A673 (cell line): Measurements from ENCODE around the gene ARHGAP26. TPM values are rescaled to one million over a fixed set of nuclear protein-coding genes. Genes with fewer than 3 reads are reported as not detected.
A peak's percentile ranks its signal among the peaks of the same experiment; 100 is the strongest.

ENCODE experiments used
- BruUV-seq: library from RNA; stranded (reverse); fragments of 400-500 nt; replicated peaks from 2 replicates; lab custom pipeline; 2021; lab: Mats Ljungman, UMichigan
- CTCF ChIA-PET: fragments of 300-600 bp; sonication (Branson Sonifier 250); formaldehyde crosslinking; loops from one replicate; lab custom pipeline; 2022; ENCODE audit warnings: antibody characterized with exemption; lab: Charles Lee
- POLR2A ChIA-PET: fragments of 300-600 bp; sonication (Branson Sonifier 250); formaldehyde crosslinking; loops from one replicate; lab custom pipeline; 2022; ENCODE audit warnings: antibody characterized with exemption; ENCODE audit not compliant: low non-redundant PET; lab: Charles Lee
- DNase-seq: peaks from one replicate; pipeline ENCODE4 v3.0.0-alpha.2; 2015; ENCODE audit warnings: low spot score
- H3K27ac ChIP-seq: fragments of 200-600 bp; sonication (generic); 2 replicates; pipeline ENCODE4 v1.5.1; 2016; ENCODE audit warnings: mixed run types, low read depth, mild to moderate bottlenecking, mixed read lengths, antibody characterized with exemption, low read length; ENCODE audit not compliant: poor library complexity, severe bottlenecking
- H3K27me3 ChIP-seq: fragments of 200-600 bp; sonication (generic); replicated peaks from 2 replicates; pipeline ENCODE4 v1.6.1; 2017; ENCODE audit warnings: mixed run types, low read depth, mild to moderate bottlenecking, mixed read lengths, antibody characterized with exemption, low read length; ENCODE audit not compliant: insufficient read depth, poor library complexity
- H3K36me3 ChIP-seq: fragments of 200-600 bp; sonication (generic); 2 replicates; pipeline ENCODE4 v1.6.1; 2016; ENCODE audit warnings: mixed run types, mild to moderate bottlenecking, mixed read lengths, antibody characterized with exemption, low read length; ENCODE audit not compliant: insufficient read depth, poor library complexity, severe bottlenecking
- H3K4me1 ChIP-seq: fragments of 200-600 bp; sonication (generic); 2 replicates; pipeline ENCODE4 v1.6.1; 2017; ENCODE audit warnings: mixed run types, mild to moderate bottlenecking, mixed read lengths, antibody characterized with exemption, low read length; ENCODE audit not compliant: insufficient read depth, poor library complexity, severe bottlenecking
- H3K4me3 ChIP-seq: fragments of 200-600 bp; sonication (generic); 2 replicates; pipeline ENCODE4 v1.5.1; 2016; ENCODE audit warnings: low read depth, mixed run types, mild to moderate bottlenecking, mixed read lengths, low read length; ENCODE audit not compliant: poor library complexity, severe bottlenecking
- H3K9me3 ChIP-seq: fragments of 200-600 bp; sonication (generic); 2 replicates; pipeline ENCODE4 v1.6.1; 2016; ENCODE audit warnings: mixed run types, low read depth, mild to moderate bottlenecking, mixed read lengths, antibody characterized with exemption, low read length; ENCODE audit not compliant: poor library complexity, severe bottlenecking
- EZH2 ChIP-seq: fragments of 200-600 bp; sonication (generic); IDR thresholded peaks from 2 replicates; pipeline ENCODE4 v1.6.1; 2017; ENCODE audit warnings: borderline replicate concordance, low read depth, mild to moderate bottlenecking, mixed read lengths, antibody characterized with exemption, low read length; ENCODE audit not compliant: poor library complexity, severe bottlenecking
- intact Hi-C: fragments of 100-400 bp; cut with micrococcal nuclease; formaldehyde crosslinking; loops from one replicate; pipeline ENCODE4 v1.10.0; 2022; ENCODE audit not compliant: unreplicated experiment
- total RNA-seq: library from RNA; stranded (reverse); gene quantifications from 2 replicates; pipeline ENCODE4 v1.2.3, GENCODE V29; 2021
- TF ChIP-seq, protein P1 (sequence below): fragments of 300-800, 200-600 bp; sonication (generic); conservative IDR thresholded peaks from 2 replicates; pipeline ENCODE4 v1.5.1; 2017; ENCODE audit warnings: low read depth, mild to moderate bottlenecking, antibody characterized with exemption, low read length, moderate library complexity, mixed read lengths

The ARHGAP26 gene
- total RNA-seq, 1 experiment from 2014 or later: 25.5 TPM

DNA sequence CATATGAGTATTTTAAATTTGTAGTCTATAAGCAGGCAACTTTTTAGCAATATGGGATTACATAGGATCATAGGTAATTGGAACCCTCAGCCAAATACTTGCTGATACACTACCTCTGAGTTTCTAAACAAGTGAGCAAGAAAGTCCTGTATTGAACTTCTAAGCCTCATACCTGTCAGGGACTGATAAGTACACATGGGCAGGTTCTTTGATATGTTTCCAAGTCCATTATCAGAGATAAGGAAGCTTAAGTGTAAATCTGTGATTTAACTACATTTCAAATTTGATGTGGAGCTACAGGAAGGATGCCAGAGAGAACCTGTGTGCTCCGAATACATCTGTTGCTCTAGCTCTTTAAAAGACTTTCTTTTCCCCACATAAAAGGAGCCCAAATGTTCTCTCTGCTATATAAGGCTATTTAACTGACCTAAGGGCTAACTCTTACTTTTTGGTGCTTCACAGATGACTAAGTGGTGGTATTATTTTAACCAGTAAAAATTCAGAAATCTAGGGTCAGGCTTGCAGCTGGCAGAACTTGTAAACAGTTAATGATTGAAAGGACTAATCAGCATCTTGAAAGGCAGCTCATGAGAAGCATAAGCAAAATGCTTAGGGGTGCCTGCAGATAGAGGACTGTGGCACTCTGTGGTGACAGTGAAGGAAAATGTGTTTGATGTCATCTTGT lies 404.7 kb downstream of the ARHGAP26 start:
- BruUV-seq: no TSS peak
- Histone ChIP-seq H3K4me1 (no peaks in the 10 kb centered on the region), H3K27me3 (no peaks in the 10 kb centered on the region), H3K9me3 (no peaks in the 10 kb centered on the region), H3K4me3 (no peak overlapping the region), H3K36me3 (no peaks in the 10 kb centered on the region), H3K27ac (no peak overlapping the region)
- ChIA-PET CTCF (interaction anchor here (0.5 kb wide), 2 partner anchors 14 to 351 kb away, joined by 3 to 7 read pairs; no protein-coding TSS in a partner anchor), POLR2A (no interaction called here)
- no peak for TF ChIP-seq EZH2
- TF ChIP-seq, protein P1, sequence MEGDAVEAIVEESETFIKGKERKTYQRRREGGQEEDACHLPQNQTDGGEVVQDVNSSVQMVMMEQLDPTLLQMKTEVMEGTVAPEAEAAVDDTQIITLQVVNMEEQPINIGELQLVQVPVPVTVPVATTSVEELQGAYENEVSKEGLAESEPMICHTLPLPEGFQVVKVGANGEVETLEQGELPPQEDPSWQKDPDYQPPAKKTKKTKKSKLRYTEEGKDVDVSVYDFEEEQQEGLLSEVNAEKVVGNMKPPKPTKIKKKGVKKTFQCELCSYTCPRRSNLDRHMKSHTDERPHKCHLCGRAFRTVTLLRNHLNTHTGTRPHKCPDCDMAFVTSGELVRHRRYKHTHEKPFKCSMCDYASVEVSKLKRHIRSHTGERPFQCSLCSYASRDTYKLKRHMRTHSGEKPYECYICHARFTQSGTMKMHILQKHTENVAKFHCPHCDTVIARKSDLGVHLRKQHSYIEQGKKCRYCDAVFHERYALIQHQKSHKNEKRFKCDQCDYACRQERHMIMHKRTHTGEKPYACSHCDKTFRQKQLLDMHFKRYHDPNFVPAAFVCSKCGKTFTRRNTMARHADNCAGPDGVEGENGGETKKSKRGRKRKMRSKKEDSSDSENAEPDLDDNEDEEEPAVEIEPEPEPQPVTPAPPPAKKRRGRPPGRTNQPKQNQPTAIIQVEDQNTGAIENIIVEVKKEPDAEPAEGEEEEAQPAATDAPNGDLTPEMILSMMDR: no peak
- no peak for DNase-seq
- intact Hi-C loops: no loop called here

DNA sequence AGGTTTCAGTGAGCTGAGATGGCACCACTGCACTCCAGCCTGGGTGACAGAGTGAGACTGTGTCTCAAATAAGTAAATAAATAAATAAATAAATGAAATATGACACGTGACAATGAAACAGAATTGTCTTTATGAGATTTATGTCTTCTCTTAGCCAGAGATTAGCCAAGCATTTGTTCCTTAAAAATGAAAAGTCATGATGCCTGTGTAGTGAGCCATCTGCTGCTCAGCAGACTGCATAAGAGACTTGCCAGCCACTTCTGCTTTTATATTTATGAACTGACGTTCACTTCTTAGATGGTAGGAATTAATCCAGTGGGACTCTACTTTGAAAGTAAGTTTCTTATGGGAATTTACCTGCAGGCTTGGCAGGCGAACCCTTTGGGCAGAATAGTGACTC lies 405.9 kb downstream of the ARHGAP26 start:
- BruUV-seq: no TSS peak
- Histone ChIP-seq H3K36me3 (no peaks in the 10 kb centered on the region), H3K4me1 (no peaks in the 10 kb centered on the region), H3K27ac (no peak overlapping the region), H3K9me3 (no peaks in the 10 kb centered on the region), H3K27me3 (no peaks in the 10 kb centered on the region), H3K4me3 (no peak overlapping the region)
- TF ChIP-seq EZH2: no peak
- TF ChIP-seq, protein P1: no peak
- intact Hi-C loops: no loop called here
- no peak for DNase-seq
- CTCF ChIA-PET: no interaction called here
- POLR2A ChIA-PET: no interaction called here

DNA sequence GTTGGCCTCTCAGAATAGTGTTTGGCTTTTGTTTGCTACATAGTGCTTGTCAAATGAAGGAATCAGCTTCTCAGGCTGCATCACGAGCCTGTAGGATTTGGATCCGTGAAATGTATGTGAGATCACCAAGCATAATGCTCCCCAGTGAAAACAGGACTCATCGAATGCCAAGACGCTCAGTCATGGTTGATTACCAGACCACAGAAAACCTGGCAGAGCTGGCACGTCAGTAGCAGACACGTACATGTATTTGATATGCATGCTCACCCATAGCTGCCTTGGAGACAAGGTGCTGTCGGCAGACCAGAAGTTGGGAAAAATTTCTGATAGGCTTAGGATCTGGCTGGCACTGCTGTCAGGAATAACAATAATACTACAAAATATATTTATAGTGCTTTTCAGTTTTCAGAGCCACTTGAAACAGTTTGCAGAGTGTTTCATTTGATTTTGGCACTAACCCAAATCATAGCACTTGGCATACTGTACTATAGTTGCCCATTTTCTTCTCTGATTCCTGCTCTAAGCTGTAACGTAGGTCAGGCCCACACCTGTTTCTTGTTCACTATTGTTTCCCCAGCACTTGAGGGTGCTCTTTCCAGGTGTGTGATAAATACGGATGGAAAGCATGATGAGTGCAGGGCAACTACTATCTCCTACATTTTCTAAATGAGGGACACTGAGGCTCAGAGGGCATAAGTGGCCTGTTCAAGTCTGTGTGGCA lies 407.2 kb downstream of the ARHGAP26 start:
- TF ChIP-seq, protein P1: no peak
- no peak for TF ChIP-seq EZH2
- Histone ChIP-seq H3K27ac (no peak overlapping the region), H3K4me1 (no peaks in the 10 kb centered on the region), H3K27me3 (no peaks in the 10 kb centered on the region), H3K4me3 (no peak overlapping the region), H3K36me3 (no peaks in the 10 kb centered on the region), H3K9me3 (no peaks in the 10 kb centered on the region)
- no TSS peak for BruUV-seq
- CTCF ChIA-PET: no interaction called here
- DNase-seq: peak; percentile 39
- POLR2A ChIA-PET: no interaction called here
- intact Hi-C loops: no loop called here
